ENCODE data around the gene C1orf105.

Gene C1orf105

DNA sequence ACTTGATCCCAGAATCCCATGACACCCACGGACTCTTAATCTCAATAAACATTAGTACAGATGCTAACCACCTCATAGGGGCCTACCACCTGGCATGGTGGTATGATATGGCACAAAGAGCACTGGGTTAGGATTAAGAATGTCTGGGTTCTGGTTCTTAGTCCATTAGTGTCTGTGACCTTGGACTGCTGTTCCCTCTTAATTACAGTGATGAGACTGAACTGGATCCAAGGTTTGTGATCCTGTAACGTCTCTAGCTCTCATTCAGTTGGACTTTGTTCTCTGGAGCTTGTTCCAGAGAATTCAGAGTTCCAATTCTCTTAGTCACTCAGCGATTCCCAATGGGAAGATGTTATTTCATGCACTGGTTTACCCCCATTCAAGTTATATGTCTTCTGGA, 47.0 kb downstream of the C1orf105 start:
- H3K27ac ChIP-seq (ENCODE audit: low read length, poor library complexity, severe bottlenecking): no peak overlapping the region

DNA sequence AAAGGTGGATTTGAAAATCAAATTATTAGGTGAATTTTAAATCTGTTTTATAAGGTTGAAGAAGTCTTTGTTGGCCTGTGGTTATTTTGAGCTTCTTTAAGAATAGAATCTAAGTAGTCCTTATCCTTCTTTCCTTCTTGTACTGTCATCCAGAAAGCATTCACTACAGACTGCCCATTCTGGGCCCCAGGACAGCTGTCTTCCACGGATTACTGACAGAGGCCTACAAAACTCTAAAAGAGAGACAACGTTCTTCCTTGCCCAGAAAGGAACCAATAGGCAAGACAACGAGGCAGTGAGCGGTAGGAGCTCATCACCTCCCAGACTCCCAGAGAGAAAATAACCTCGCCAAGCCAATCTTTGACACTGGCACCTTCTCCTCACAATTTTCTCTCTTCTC, 47.8 kb downstream of the C1orf105 start:
- Histone ChIP-seq H3K79me1 (replicated peaks; ENCODE audit: low read length, poor library complexity, severe bottlenecking) (no peaks in the 10 kb centered on the region), H2BK12ac (ENCODE audit: low read length in 2 of 2) (no peak overlapping the region), H3K27me3 (ENCODE audit: control insufficient read depth in 1 of 2, insufficient read depth in 1 of 2, low read length in 2 of 2) (no peaks in the 10 kb centered on the region), H3K36me3 (ENCODE audit: control insufficient read depth in 1 of 2, insufficient read depth in 2 of 2, low read depth in 1 of 2, low read length in 2 of 2) (no peaks in the 10 kb centered on the region), H2BK5ac (ENCODE audit: low read depth, low read length, poor library complexity, severe bottlenecking) (no peak overlapping the region), H3K4me3 (ENCODE audit: insufficient read depth in 1 of 2, low read depth in 1 of 2, low read length in 2 of 2) (no peak overlapping the region), H3K18ac (ENCODE audit: low read depth in 1 of 2, low read length in 2 of 2) (no peak overlapping the region), H3K9ac (ENCODE audit: low read length) (no peak overlapping the region), H3K14ac (ENCODE audit: low read length in 2 of 2) (no peak overlapping the region), H3K23ac (ENCODE audit: low read length in 2 of 2) (no peak overlapping the region), H4K91ac (ENCODE audit: low read length) (no peak overlapping the region), H2BK15ac (ENCODE audit: low read depth, poor library complexity, severe bottlenecking) (no peak overlapping the region), H3K4me1 (ENCODE audit: control insufficient read depth, insufficient read depth, low read depth, low read length) (peaks cover 3% of the 10 kb centered on the region), H3K4ac (ENCODE audit: low read depth in 1 of 2, low read length in 2 of 2) (no peak overlapping the region), H2AFZ (ENCODE audit: low read depth, low read length) (no peak overlapping the region), H3K9me3 (ENCODE audit: control insufficient read depth, low read length) (no peaks in the 10 kb centered on the region), H2AK5ac (ENCODE audit: low read length, severe bottlenecking) (no peak overlapping the region), H3K27ac (ENCODE audit: low read length, poor library complexity, severe bottlenecking) (no peak overlapping the region), H2BK120ac (ENCODE audit: low read depth, low read length) (no peak overlapping the region), H3K4me2 (ENCODE audit: low read length, poor library complexity, severe bottlenecking) (no peak overlapping the region), H4K8ac (ENCODE audit: low read length) (no peak overlapping the region)
- 87% methylated on average over 5 of the region's 5 CpGs for WGBS
- DNase-seq: no peak

More for the DNA sequence above, 47.0 kb downstream of the C1orf105 start:
- Histone ChIP-seq H3K14ac (ENCODE audit: low read length in 2 of 2) (no peak overlapping the region), H2BK120ac (ENCODE audit: low read depth, low read length) (no peak overlapping the region), H3K4ac (ENCODE audit: low read depth in 1 of 2, low read length in 2 of 2) (no peak overlapping the region), H3K27me3 (ENCODE audit: control insufficient read depth in 1 of 2, insufficient read depth in 1 of 2, low read length in 2 of 2) (no peaks in the 10 kb centered on the region), H3K4me2 (ENCODE audit: low read length, poor library complexity, severe bottlenecking) (no peak overlapping the region), H4K8ac (ENCODE audit: low read length) (no peak overlapping the region), H3K23ac (ENCODE audit: low read length in 2 of 2) (no peak overlapping the region), H4K91ac (ENCODE audit: low read length) (no peak overlapping the region), H2BK15ac (ENCODE audit: low read depth, poor library complexity, severe bottlenecking) (no peak overlapping the region), H3K18ac (ENCODE audit: low read depth in 1 of 2, low read length in 2 of 2) (no peak overlapping the region), H3K4me3 (ENCODE audit: insufficient read depth in 1 of 2, low read depth in 1 of 2, low read length in 2 of 2) (no peak overlapping the region), H3K9me3 (ENCODE audit: control insufficient read depth, low read length) (no peaks in the 10 kb centered on the region), H3K36me3 (ENCODE audit: control insufficient read depth in 1 of 2, insufficient read depth in 2 of 2, low read depth in 1 of 2, low read length in 2 of 2) (no peaks in the 10 kb centered on the region), H2BK5ac (ENCODE audit: low read depth, low read length, poor library complexity, severe bottlenecking) (no peak overlapping the region), H2AFZ (ENCODE audit: low read depth, low read length) (no peak overlapping the region), H3K79me1 (replicated peaks; ENCODE audit: low read length, poor library complexity, severe bottlenecking) (no peaks in the 10 kb centered on the region), H3K4me1 (ENCODE audit: control insufficient read depth, insufficient read depth, low read depth, low read length) (peaks cover 3% of the 10 kb centered on the region), H2BK12ac (ENCODE audit: low read length in 2 of 2) (no peak overlapping the region), H2AK5ac (ENCODE audit: low read length, severe bottlenecking) (no peak overlapping the region), H3K9ac (ENCODE audit: low read length) (no peak overlapping the region)
- DNase-seq: no peak
- WGBS: 55% methylated on average over 3 of the region's 3 CpGs

DNA sequence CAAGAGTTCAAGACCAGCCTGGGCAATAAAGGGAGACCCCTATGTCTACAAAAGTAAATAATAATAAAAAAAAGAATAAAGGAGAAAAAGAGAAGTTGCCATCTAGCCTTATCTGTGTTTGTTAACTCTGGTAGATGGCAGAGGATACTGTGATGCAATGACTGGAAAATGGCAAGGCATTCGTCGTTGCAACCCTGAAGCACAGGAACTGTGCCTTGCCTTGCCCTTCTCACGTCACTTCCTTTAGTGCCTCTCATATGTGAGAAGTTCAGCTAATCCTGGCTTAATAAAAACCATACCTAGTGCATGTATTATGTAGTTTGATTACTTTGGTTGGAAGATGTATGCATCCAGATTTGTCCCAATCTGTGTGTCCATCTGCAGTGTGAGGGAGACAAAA, 49.2 kb downstream of the C1orf105 start:
- Histone ChIP-seq H3K9ac (ENCODE audit: low read length) (no peak overlapping the region), H3K79me1 (replicated peaks; ENCODE audit: low read length, poor library complexity, severe bottlenecking) (no peaks in the 10 kb centered on the region), H2AFZ (ENCODE audit: low read depth, low read length) (no peak overlapping the region), H3K27me3 (ENCODE audit: control insufficient read depth in 1 of 2, insufficient read depth in 1 of 2, low read length in 2 of 2) (no peaks in the 10 kb centered on the region), H3K27ac (ENCODE audit: low read length, poor library complexity, severe bottlenecking) (no peak overlapping the region), H2BK5ac (ENCODE audit: low read depth, low read length, poor library complexity, severe bottlenecking) (no peak overlapping the region), H3K4me2 (ENCODE audit: low read length, poor library complexity, severe bottlenecking) (no peak overlapping the region), H3K18ac (ENCODE audit: low read depth in 1 of 2, low read length in 2 of 2) (no peak overlapping the region), H4K91ac (ENCODE audit: low read length) (no peak overlapping the region), H3K14ac (ENCODE audit: low read length in 2 of 2) (no peak overlapping the region), H4K8ac (ENCODE audit: low read length) (no peak overlapping the region), H2BK120ac (ENCODE audit: low read depth, low read length) (no peak overlapping the region), H3K4me1 (ENCODE audit: control insufficient read depth, insufficient read depth, low read depth, low read length) (peaks cover 3% of the 10 kb centered on the region), H3K9me3 (ENCODE audit: control insufficient read depth, low read length) (no peaks in the 10 kb centered on the region), H3K36me3 (ENCODE audit: control insufficient read depth in 1 of 2, insufficient read depth in 2 of 2, low read depth in 1 of 2, low read length in 2 of 2) (no peaks in the 10 kb centered on the region), H3K23ac (ENCODE audit: low read length in 2 of 2) (no peak overlapping the region), H3K4ac (ENCODE audit: low read depth in 1 of 2, low read length in 2 of 2) (no peak overlapping the region), H2BK12ac (ENCODE audit: low read length in 2 of 2) (no peak overlapping the region), H2BK15ac (ENCODE audit: low read depth, poor library complexity, severe bottlenecking) (no peak overlapping the region), H3K4me3 (ENCODE audit: insufficient read depth in 1 of 2, low read depth in 1 of 2, low read length in 2 of 2) (no peak overlapping the region), H2AK5ac (ENCODE audit: low read length, severe bottlenecking) (no peak overlapping the region)
- DNase-seq: no peak
- WGBS: 95% methylated on average over 3 of the region's 3 CpGs

DNA sequence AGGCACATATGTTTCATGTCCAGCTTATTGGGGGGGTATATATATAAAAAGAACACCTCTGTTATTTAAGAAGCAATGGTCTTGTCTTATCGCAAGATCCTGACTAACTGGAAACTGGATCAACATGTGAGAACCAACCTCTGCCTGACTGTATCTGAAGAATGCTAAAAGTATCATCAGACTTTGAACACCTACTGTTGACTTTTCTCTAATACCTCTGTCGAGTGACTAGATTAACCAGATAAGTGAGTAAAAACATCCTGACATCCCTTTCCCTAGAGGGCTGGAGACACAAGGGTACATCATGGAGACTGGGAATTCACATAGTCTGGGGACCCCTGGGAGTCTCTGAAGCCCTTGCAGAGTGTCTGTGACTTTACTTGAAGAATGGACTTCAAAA, 49.7 kb downstream of the C1orf105 start:
- no peak for DNase-seq
- H3K9ac ChIP-seq (ENCODE audit: low read length): no peak overlapping the region
- no peak overlapping the region for H3K27ac ChIP-seq (ENCODE audit: low read length, poor library complexity, severe bottlenecking)
- no peak overlapping the region for H3K14ac ChIP-seq (ENCODE audit: low read length in 2 of 2)
- H2BK12ac ChIP-seq (ENCODE audit: low read length in 2 of 2): no peak overlapping the region
- H3K79me1 ChIP-seq (replicated peaks; ENCODE audit: low read length, poor library complexity, severe bottlenecking): no peaks in the 10 kb centered on the region
- H3K23ac ChIP-seq (ENCODE audit: low read length in 2 of 2): no peak overlapping the region
- no peak overlapping the region for H3K4me3 ChIP-seq (ENCODE audit: insufficient read depth in 1 of 2, low read depth in 1 of 2, low read length in 2 of 2)
- H2BK5ac ChIP-seq (ENCODE audit: low read depth, low read length, poor library complexity, severe bottlenecking): no peak overlapping the region
- no peaks in the 10 kb centered on the region for H3K9me3 ChIP-seq (ENCODE audit: control insufficient read depth, low read length)
- no peak overlapping the region for H4K8ac ChIP-seq (ENCODE audit: low read length)
- WGBS: 100% methylated on average over 2 of the region's 2 CpGs
- H3K18ac ChIP-seq (ENCODE audit: low read depth in 1 of 2, low read length in 2 of 2): no peak overlapping the region
- no peaks in the 10 kb centered on the region for H3K27me3 ChIP-seq (ENCODE audit: control insufficient read depth in 1 of 2, insufficient read depth in 1 of 2, low read length in 2 of 2)
- H2AK5ac ChIP-seq (ENCODE audit: low read length, severe bottlenecking): no peak overlapping the region
- H3K4me1 ChIP-seq (ENCODE audit: control insufficient read depth, insufficient read depth, low read depth, low read length): peaks cover 3% of the 10 kb centered on the region
- no peak overlapping the region for H2BK120ac ChIP-seq (ENCODE audit: low read depth, low read length)
- H3K4me2 ChIP-seq (ENCODE audit: low read length, poor library complexity, severe bottlenecking): no peak overlapping the region
- H2AFZ ChIP-seq (ENCODE audit: low read depth, low read length): no peak overlapping the region
- H3K4ac ChIP-seq (ENCODE audit: low read depth in 1 of 2, low read length in 2 of 2): no peak overlapping the region
- H2BK15ac ChIP-seq (ENCODE audit: low read depth, poor library complexity, severe bottlenecking): no peak overlapping the region
- no peak overlapping the region for H4K91ac ChIP-seq (ENCODE audit: low read length)
- H3K36me3 ChIP-seq (ENCODE audit: control insufficient read depth in 1 of 2, insufficient read depth in 2 of 2, low read depth in 1 of 2, low read length in 2 of 2): no peaks in the 10 kb centered on the region

Measured in mesenchymal stem cell (in vitro differentiated cells and primary cell).